ENCODE data around the gene ELF4. TPM values are rescaled to one million over a fixed set of nuclear protein-coding genes. Genes with fewer than 3 reads are reported as not detected.

The ELF4 gene
- total and polyA plus RNA-seq, 2 of the 13 experiments (the other 11 are each of a cell fraction or from before 2014, with no cell fraction given) = 1.3 to 2.6 TPM

- no peak for TF ChIP-seq ZNF772 (CRISPR knock-in tag; IDR thresholded peaks at IDR 0.05)
Measured at GRCh38 chrX:130125091-130125874, 15.0 kb upstream of the ELF4 start (continued).

GRCh38 chrX:130124577-130124976 is 14.3 kb upstream of the ELF4 start:
- Histone ChIP-seq H3K4me2 (ENCODE audit: low read depth, low read length) (no peak overlapping the region), H3K27ac (ENCODE audit: extremely low read length, insufficient read depth, low read length) (no peak overlapping the region), H3K27me3 (ENCODE audit: control insufficient read depth in 1 of 2, insufficient read depth in 2 of 2, low read length in 2 of 2) (no peaks in the 10 kb centered on the region), H3K36me3 (replicated peaks in 1 of 2; ENCODE audit: control insufficient read depth in 1 of 2, insufficient read depth in 2 of 2, low read length in 2 of 2) (peaks cover 0 to 2% of the 10 kb centered on the region in 2 experiments; a peak in 1 of 5 replicates), H3K9ac (ENCODE audit: insufficient read depth, low read depth, low read length) (no peak overlapping the region), H3K79me2 (ENCODE audit: insufficient read depth, low read length) (no peaks in the 10 kb centered on the region), H3K4me1 (ENCODE audit: insufficient read depth, low read length) (peaks cover 8% of the 10 kb centered on the region), H3K9me3 (ENCODE audit: low read length) (no peaks in the 10 kb centered on the region), H3K4me3 (replicated peaks in 1 of 3; ENCODE audit: insufficient read depth in 1 of 3, low read depth in 2 of 3, low read length in 3 of 3) (no peak overlapping the region), H2AFZ (ENCODE audit: low read length) (no peak overlapping the region), H4K20me1 (ENCODE audit: insufficient read depth, low read length) (no peaks in the 10 kb centered on the region)
- ChIA-PET CTCF (ENCODE audit: low intra/inter-chr PET ratio, low total read pairs) (no interaction called here), POLR2A (no interaction called here)
- no TSS peak for BruUV-seq (replicated peaks)
- no peak for DNase-seq (ENCODE audit: low spot score)
- ATAC-seq = no peak
- intact Hi-C loops (cut with micrococcal nuclease; ENCODE audit: unreplicated experiment) (no loop called here), in situ Hi-C loops (cut with HindIII; ENCODE audit: extremely low pct_ligation_motif_present, low pct_unique_long_range_greater_than_20kb) (no loop called here)
- FAIRE-seq = no peak
- WGBS (ENCODE audit: low lambda C conversion rate) = 96% methylated on average over 4 of the region's 4 CpGs
- TF ChIP-seq KDM4B (CRISPR knock-in tag; IDR thresholded peaks at IDR 0.05) (no peak), GATAD2A (CRISPR knock-in tag; IDR thresholded peaks at IDR 0.05) (no peak), MAX (IDR thresholded peaks at IDR 0.05) (no peak), ZFAT (CRISPR knock-in tag; conservative IDR thresholded peaks at IDR 0.05) (no peak), REPIN1 (CRISPR knock-in tag; IDR thresholded peaks at IDR 0.05; ENCODE audit: borderline replicate concordance, low read depth) (no peak), ZSCAN25 (CRISPR knock-in tag; IDR thresholded peaks at IDR 0.05) (no peak), RFXAP (CRISPR knock-in tag; IDR thresholded peaks at IDR 0.05; ENCODE audit: borderline replicate concordance) (no peak), ZNF724P (CRISPR knock-in tag; IDR thresholded peaks at IDR 0.05; ENCODE audit: borderline replicate concordance) (no peak), ZNF318 (CRISPR knock-in tag; IDR thresholded peaks at IDR 0.05) (no peak), RARG (CRISPR knock-in tag; IDR thresholded peaks at IDR 0.05; ENCODE audit: low read depth) (no peak), ZMYM4 (CRISPR knock-in tag; IDR thresholded peaks at IDR 0.05) (no peak), TEAD3 (CRISPR knock-in tag; optimal IDR thresholded peaks at IDR 0.05; ENCODE audit: borderline replicate concordance) (no peak), ZNF546 (CRISPR knock-in tag; conservative IDR thresholded peaks at IDR 0.05) (no peak), ADNP (CRISPR knock-in tag; IDR thresholded peaks at IDR 0.05) (no peak)

Data from HepG2 (cell line).